ENCODE results near the gene POLK.
"Not testable (repeated sequence)": the region's sequence is repeated elsewhere in the genome, so short reads cannot be mapped to it uniquely, and the experiment has no call there.

DNA sequence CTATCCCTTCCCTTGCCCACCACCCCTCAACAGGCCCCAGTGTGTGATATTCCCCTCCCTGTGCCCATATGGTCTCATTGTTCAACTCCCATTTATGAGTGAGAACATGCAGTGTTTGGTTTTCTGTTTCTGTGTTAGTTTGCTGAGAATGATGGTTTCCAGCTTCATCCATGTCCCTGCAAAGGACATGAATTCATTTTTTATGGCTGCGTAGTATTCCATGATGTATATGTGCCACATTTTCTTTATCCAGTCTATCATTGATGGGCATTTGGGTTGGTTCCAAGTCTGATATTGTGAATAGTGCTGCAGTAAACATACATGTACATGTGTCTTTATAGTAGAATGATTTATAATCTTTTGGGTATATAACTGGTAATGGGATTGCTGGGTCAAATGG is 49.0 kb downstream of the POLK start:
- not testable (repeated sequence) for TF ChIP-seq CTCF (conservative IDR thresholded peaks at IDR 0.05; ENCODE audit: low read depth, low read length); USF2 (IDR thresholded peaks at IDR 0.05; ENCODE audit: low read depth, low read length); CEBPB (IDR thresholded peaks at IDR 0.05; ENCODE audit: low read depth, low read length); POLR2A (IDR thresholded peaks at IDR 0.05; ENCODE audit: low read depth, low read length)
